Left ventricle myocardium inferior (tissue), 1 donor: ENCODE data around the gene NUP35. TPM values are rescaled to one million over a fixed set of nuclear protein-coding genes. Genes with fewer than 3 reads are reported as not detected.

Experiments used
- DNase-seq: peaks from one replicate; pipeline ENCODE4 v3.0.0-alpha.2; 2020
- H3K27ac ChIP-seq: fragments of 200-600 bp; replicated peaks from 2 replicates; pipeline ENCODE4 v1.8.0; 2021
- H3K27me3 ChIP-seq: fragments of 200-600 bp; 2 replicates; pipeline ENCODE4 v1.8.0; 2021; ENCODE audit warnings: low read depth
- H3K36me3 ChIP-seq: fragments of 200-600 bp; 2 replicates; pipeline ENCODE4 v1.8.0; 2021
- H3K4me1 ChIP-seq: fragments of 200-600 bp; 2 replicates; pipeline ENCODE4 v1.8.0; 2021
- H3K4me3 ChIP-seq: fragments of 200-600 bp; 2 replicates; pipeline ENCODE4 v1.8.0; 2021; ENCODE audit warnings: mild to moderate bottlenecking, moderate library complexity
- H3K9me3 ChIP-seq: fragments of 200-600 bp; replicated peaks from 2 replicates; pipeline ENCODE4 v1.8.0; 2021
- intact Hi-C: fragments of 100-400 bp; cut with micrococcal nuclease; formaldehyde crosslinking; loops from one replicate; pipeline ENCODE4 v1.11.0; 2022
- total RNA-seq: library from RNA; stranded (reverse); fragmentation: NEBNext Ultra II Directional; extraction: Animal tissue kit (Norgen Biotek cat#: 25700); gene quantifications from one replicate; pipeline ENCODE4 v1.2.1, GENCODE V29; 2021
- TF ChIP-seq, protein P1 (sequence below): fragments of 200-600 bp; IDR thresholded peaks from 2 replicates; pipeline ENCODE4 v1.8.0; 2021; ENCODE audit warnings: antibody characterized with exemption, mild to moderate bottlenecking, borderline replicate concordance
- donor health status: DM: no; HTN: yes; CAD: no; lungs with severe emphysema.

Gene NUP35
- total RNA-seq, 1 donor from 2014 or later: 7.9 TPM

DNA sequence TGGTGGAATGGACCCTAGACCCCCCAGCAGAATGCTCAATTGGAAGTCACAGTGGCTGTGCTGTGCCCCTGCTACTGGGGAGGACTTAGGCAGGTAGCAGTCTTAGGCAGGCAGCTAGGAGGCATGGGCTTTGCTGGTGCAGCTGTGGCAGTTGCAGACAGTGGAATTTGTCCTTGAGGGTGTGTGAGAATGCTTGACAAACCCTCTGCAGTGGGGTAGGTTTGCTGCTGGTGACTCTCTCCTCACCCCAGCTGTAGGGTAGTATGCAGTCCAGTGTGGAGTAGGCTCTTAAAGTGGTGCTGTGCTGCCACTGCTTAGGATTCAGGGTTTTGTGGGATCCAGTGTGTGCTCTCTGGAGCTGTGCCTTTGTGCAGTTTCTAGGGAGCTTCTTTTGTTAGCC lies 61.3 kb downstream of the NUP35 start:
- peaks cover 18% of the 10 kb centered on the region for H3K9me3 ChIP-seq
- H3K36me3 ChIP-seq: peaks cover 62% of the 10 kb centered on the region
- no peak for DNase-seq
- H3K4me3 ChIP-seq: no peak overlapping the region
- intact Hi-C loops: no loop called here
- no peak overlapping the region for H3K27ac ChIP-seq
- TF ChIP-seq, protein P1, sequence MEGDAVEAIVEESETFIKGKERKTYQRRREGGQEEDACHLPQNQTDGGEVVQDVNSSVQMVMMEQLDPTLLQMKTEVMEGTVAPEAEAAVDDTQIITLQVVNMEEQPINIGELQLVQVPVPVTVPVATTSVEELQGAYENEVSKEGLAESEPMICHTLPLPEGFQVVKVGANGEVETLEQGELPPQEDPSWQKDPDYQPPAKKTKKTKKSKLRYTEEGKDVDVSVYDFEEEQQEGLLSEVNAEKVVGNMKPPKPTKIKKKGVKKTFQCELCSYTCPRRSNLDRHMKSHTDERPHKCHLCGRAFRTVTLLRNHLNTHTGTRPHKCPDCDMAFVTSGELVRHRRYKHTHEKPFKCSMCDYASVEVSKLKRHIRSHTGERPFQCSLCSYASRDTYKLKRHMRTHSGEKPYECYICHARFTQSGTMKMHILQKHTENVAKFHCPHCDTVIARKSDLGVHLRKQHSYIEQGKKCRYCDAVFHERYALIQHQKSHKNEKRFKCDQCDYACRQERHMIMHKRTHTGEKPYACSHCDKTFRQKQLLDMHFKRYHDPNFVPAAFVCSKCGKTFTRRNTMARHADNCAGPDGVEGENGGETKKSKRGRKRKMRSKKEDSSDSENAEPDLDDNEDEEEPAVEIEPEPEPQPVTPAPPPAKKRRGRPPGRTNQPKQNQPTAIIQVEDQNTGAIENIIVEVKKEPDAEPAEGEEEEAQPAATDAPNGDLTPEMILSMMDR: no peak
- no peaks in the 10 kb centered on the region for H3K4me1 ChIP-seq
- no peaks in the 10 kb centered on the region for H3K27me3 ChIP-seq

DNA sequence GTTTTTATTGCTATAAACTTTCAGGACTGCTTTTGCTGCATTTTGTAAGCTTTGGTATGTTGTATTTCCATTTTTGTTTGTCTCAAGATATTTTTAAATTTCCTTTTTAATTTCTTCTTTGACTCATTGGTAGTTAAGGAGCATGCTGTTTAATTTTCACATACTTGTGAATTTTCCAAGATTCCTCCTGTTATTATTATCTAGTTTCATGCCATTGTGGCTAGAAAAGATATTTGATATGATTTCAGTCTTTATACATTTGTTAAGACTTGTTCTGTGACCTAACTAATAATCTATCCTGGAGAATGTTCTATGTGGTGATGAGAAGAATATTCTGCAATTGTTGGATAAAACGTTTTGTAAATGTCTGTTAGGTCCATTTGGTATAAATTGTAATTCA lies 62.1 kb downstream of the NUP35 start:
- Histone ChIP-seq H3K27ac (no peak overlapping the region), H3K9me3 (peaks cover 18% of the 10 kb centered on the region), H3K4me1 (no peaks in the 10 kb centered on the region), H3K27me3 (no peaks in the 10 kb centered on the region), H3K4me3 (no peak overlapping the region), H3K36me3 (peaks cover 66% of the 10 kb centered on the region)
- intact Hi-C loops: no loop called here
- DNase-seq: no peak
- TF ChIP-seq, protein P1: no peak

DNA sequence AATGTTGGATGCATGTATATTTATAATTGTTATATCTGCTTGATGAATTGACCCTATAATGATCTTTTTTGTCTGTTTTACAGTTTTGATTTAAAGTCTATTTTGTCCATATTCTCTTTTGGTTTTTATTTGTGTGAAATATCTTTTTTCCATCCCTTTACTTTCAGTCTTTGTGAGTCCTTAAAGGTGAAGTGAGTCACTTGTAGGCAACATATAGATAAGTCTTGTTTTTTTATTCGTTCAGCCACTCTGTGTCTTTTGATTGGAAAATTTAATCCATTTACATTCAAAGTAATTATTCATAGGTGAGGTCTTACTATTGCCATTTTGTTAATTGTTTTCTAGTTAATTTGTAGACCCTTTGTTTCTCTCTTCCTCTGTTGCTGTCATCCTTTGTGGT lies 62.5 kb downstream of the NUP35 start:
- no peak for DNase-seq
- no peaks in the 10 kb centered on the region for H3K27me3 ChIP-seq
- TF ChIP-seq, protein P1: no peak
- intact Hi-C loops: no loop called here
- H3K4me3 ChIP-seq: no peak overlapping the region
- no peak overlapping the region for H3K27ac ChIP-seq
- no peaks in the 10 kb centered on the region for H3K4me1 ChIP-seq
- H3K36me3 ChIP-seq: peaks cover 66% of the 10 kb centered on the region
- peaks cover 18% of the 10 kb centered on the region for H3K9me3 ChIP-seq

DNA sequence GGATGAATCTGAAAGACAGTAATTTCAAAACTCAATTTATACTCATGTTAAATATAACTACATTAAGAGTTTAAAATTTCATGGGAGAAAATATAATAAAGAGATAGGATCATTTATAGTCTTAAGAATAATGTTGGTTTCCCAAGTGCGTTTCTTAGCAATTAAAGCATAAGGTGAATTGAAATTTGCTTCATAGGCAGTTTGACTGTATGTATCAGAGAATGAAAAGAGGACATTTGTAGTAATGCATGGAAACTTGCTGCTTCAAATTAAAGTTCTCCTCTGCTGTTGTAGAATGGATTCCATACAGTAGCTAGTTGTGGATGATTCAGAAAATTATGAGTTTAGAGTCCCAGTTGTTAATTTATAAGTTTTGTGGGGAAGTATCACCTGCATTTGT lies 68.1 kb downstream of the NUP35 start:
- DNase-seq: no peak
- Histone ChIP-seq H3K36me3 (peaks cover 27% of the 10 kb centered on the region), H3K27me3 (no peaks in the 10 kb centered on the region), H3K4me1 (no peaks in the 10 kb centered on the region), H3K4me3 (no peak overlapping the region), H3K9me3 (no peaks in the 10 kb centered on the region), H3K27ac (no peak overlapping the region)
- intact Hi-C loops: no loop called here
- TF ChIP-seq, protein P1: no peak

DNA sequence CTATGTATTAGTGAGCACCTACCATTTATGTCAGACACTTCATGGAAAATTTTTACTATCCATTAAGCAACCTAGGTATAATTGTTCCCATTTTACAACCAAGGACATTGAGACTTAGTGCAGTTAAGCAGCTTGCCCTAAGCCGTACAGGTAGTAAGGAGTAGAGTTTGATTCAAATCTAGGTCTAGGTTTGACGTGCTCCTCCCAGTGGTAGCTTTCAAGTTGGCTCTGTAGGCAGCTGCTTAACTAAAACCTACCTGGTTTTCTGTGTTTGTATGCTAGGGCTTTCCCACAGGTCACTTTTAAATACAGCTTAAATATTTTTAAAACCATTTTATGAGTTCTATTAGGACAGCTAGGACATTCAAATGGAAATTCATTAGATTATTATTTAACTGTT lies 69.7 kb downstream of the NUP35 start:
- no peak for DNase-seq
- TF ChIP-seq, protein P1: no peak
- Histone ChIP-seq H3K9me3 (peaks cover 2% of the 10 kb centered on the region), H3K4me1 (no peaks in the 10 kb centered on the region), H3K27me3 (no peaks in the 10 kb centered on the region), H3K27ac (no peak overlapping the region), H3K4me3 (no peak overlapping the region), H3K36me3 (peaks cover 20% of the 10 kb centered on the region)
- intact Hi-C loops: no loop called here

DNA sequence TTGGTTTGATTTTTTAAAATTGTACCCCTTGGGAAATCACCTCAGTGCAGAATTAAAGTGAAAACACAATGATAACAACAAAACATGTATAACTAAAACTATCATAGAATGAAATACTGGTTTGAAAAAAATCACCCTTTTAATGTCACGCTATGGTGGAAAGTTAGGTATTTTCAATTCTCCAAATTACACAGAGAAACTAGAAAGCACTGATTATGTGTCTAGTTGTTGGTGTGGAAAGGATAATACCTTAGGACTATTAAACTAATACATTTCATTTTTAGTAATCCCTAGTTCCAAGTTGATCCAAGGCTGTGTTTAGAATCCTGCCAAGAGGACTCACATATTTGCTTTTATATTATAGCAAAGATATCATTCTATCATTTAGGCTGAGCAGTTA lies 71.2 kb downstream of the NUP35 start:
- peaks cover 5% of the 10 kb centered on the region for H3K36me3 ChIP-seq
- H3K4me3 ChIP-seq: no peak overlapping the region
- intact Hi-C loops: no loop called here
- no peak overlapping the region for H3K27ac ChIP-seq
- no peak for DNase-seq
- H3K9me3 ChIP-seq: peaks cover 4% of the 10 kb centered on the region
- TF ChIP-seq, protein P1: no peak
- H3K4me1 ChIP-seq: no peaks in the 10 kb centered on the region
- no peaks in the 10 kb centered on the region for H3K27me3 ChIP-seq
